T-helper 2 cell treated with Interferon-gamma antibody and Interleukin-4, amounts not matched to agents 5 μg/mL and 100 μg/mL, for 36 hours (primary cell): ENCODE results near the gene RIT2.
"Not testable (repeated sequence)": the region's sequence is repeated elsewhere in the genome, so short reads cannot be mapped to it uniquely, and the experiment has no call there.

Source experiments
- DNase-seq: peaks from one replicate; pipeline ENCODE4 v3.0.0; 2021; ENCODE audit warnings: low spot score
- H3K27ac Mint-ChIP-seq: one replicate; pipeline ENCODE4 v1.8.0; 2021; ENCODE audit warnings: mild to moderate bottlenecking, mixed read lengths
- H3K27me3 Mint-ChIP-seq: one replicate; pipeline ENCODE4 v1.8.0; 2021; ENCODE audit warnings: low read depth, mixed read lengths
- H3K36me3 Mint-ChIP-seq: one replicate; pipeline ENCODE4 v1.8.0; 2021; ENCODE audit warnings: low read depth, mixed read lengths
- H3K4me1 Mint-ChIP-seq: one replicate; pipeline ENCODE4 v1.8.0; 2021; ENCODE audit warnings: low read depth, mixed read lengths
- H3K4me3 Mint-ChIP-seq: one replicate; pipeline ENCODE4 v1.8.0; 2022; ENCODE audit warnings: mild to moderate bottlenecking, moderate library complexity, mixed read lengths
- H3K9me3 Mint-ChIP-seq: one replicate; pipeline ENCODE4 v1.8.0; 2021; ENCODE audit warnings: mixed read lengths

The RIT2 gene

DNA sequence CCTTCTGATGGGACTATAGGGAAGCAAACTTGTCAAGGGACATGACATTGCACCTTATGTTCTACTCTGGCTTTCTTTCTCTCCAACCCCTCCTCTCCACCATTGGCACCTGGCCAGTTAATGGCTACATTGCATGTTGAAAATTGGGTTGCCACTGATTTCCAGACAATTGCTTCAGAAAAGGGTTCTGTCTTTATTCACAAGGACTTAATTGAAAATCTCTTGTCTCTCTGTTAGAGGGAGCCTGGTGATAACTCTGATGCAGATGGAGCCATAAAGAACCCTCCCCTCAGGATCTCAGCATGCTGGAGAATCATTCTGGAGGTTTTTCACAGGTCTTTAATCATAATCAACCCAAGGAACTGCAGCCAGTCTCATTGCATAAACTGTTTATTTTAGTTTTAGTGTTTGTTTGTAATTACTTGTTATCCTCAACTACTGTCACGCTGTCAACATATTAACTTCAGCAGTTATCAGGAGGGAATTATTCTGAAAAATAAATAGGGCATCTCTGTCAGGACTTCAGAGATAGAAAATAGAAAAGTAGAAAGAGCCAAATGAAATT is 316.8 kb downstream of the RIT2 start:
- Mint-ChIP-seq H3K9me3 (peaks cover 10% of the 10 kb centered on the region), H3K27me3 (no peaks in the 10 kb centered on the region), H3K4me3 (no peak overlapping the region), H3K36me3 (no peaks in the 10 kb centered on the region), H3K4me1 (no peaks in the 10 kb centered on the region), H3K27ac (no peak overlapping the region)
- no peak for DNase-seq

DNA sequence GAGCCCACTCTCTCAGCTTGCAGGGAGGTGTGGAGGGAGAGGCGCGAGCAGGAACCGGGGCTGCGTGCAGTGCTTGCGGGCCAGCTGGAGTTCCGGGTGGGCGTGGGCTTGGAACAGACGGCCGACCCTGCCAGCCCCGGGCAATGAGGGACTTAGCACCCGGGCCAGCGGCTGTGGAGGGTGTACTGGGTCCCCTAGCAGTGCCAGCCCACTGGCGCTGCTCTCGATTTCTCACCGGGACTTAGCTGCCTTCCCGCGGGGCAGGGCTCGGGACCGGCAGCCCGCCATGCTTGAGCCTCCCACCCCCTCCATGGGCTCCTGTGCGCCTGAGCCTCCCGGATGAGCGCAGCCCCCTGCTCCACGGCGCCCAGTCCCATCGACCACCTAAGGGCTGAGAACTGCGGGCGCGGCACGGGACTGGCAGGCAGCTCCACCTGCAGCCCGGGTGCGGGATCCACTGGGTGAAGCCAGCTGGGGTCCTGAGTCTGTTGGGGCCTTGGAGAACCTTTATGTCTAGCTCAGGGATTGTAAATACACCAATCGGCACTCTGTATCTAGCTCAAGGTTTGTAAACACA is 320.2 kb downstream of the RIT2 start:
- not testable (repeated sequence) for H3K36me3 Mint-ChIP-seq, H3K4me3 Mint-ChIP-seq, H3K4me1 Mint-ChIP-seq, H3K9me3 Mint-ChIP-seq, H3K27me3 Mint-ChIP-seq, H3K27ac Mint-ChIP-seq, DNase-seq

DNA sequence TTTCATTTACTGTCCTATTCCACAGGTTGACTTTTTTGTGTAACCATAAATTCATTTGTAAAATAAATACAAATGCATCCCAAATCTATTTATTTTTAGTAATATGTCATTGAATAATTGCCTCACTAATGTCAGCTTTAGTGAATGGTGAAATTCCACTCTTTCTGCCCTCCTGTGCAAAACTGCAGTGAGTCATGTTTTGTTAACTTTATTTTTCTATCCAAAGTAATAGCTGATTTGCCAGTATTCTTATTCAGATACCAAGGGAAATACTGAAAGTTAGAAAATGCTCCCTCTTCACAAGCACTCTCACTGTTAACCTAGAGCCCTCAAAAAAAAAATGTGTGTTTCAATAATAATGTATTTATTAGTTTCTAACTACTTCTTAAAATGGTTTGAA is 322.8 kb downstream of the RIT2 start:
- H3K36me3 Mint-ChIP-seq: no peaks in the 10 kb centered on the region
- H3K9me3 Mint-ChIP-seq: peaks cover 16% of the 10 kb centered on the region
- H3K4me3 Mint-ChIP-seq: no peak overlapping the region
- H3K27ac Mint-ChIP-seq: no peak overlapping the region
- H3K27me3 Mint-ChIP-seq: no peaks in the 10 kb centered on the region
- H3K4me1 Mint-ChIP-seq: no peaks in the 10 kb centered on the region
- DNase-seq: no peak

DNA sequence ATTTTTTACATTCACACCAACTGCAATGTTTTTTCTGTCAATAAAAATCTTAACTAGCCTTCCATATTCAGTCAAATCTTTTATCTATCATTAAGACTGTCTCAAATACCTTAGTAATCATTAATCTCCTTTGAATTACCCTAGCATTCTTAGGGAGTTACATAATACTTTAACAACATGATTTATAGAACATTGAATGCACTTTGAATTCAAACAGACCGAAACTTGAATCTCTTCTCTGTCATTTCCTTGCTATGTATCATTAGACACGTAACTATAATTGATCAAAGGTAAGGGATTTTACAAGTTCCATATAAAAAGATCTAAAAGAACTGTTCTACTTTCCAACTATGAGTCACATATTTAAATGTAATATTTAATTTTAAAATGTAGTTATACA is 330.9 kb downstream of the RIT2 start:
- DNase-seq: no peak

DNA sequence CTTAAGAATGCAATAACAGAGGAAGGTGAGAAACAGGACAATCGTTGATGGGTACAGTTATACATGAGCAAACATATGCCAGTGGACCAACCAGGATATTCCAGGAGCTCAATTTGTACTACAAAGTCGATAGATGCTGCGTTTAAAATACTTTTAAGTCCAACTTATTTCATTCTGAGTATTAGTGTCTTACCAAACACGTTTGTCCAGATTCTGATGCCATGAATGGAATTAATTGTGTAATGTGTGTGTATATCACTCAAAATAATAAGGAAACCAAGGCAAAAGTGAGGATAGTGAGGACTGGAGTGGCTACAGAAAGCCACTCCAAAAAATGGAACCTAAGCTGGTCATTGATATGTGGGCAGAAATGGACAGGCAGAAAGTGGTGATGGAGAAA is 332.6 kb downstream of the RIT2 start:
- Mint-ChIP-seq H3K4me1 (no peaks in the 10 kb centered on the region), H3K4me3 (no peak overlapping the region), H3K36me3 (no peaks in the 10 kb centered on the region), H3K9me3 (peaks cover 16% of the 10 kb centered on the region), H3K27me3 (no peaks in the 10 kb centered on the region), H3K27ac (no peak overlapping the region)
- no peak for DNase-seq

More for the DNA sequence above, 330.9 kb downstream of the RIT2 start:
- Mint-ChIP-seq H3K4me3 (no peak overlapping the region), H3K4me1 (no peaks in the 10 kb centered on the region), H3K27ac (no peak overlapping the region), H3K27me3 (no peaks in the 10 kb centered on the region), H3K36me3 (no peaks in the 10 kb centered on the region), H3K9me3 (peaks cover 16% of the 10 kb centered on the region)

DNA sequence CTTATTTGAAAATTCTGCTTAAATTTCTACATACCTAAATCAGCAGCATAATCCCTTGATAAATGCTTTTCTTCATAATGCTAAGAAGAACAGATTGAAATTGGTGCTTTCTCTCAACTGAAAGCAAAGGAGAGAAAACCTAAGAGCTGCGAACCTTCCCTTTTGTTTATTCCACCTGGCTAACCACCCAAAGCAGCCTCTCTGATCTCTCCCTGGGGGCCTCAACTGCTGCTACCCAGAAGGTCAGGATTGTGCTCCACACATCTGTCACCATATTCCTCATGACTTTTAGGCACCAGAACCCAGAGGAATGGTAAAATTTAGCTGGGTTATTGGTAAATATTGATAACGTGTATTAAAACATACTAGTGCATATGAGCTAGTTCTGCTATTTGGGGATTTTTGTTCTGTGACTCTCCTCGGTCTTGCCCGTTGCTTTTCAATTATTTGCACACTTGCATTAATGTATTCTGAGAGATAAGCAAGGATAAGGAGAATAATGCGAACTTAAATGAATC is 334.1 kb downstream of the RIT2 start:
- H3K9me3 Mint-ChIP-seq: peaks cover 20% of the 10 kb centered on the region
- H3K4me1 Mint-ChIP-seq: no peaks in the 10 kb centered on the region
- no peak overlapping the region for H3K4me3 Mint-ChIP-seq
- H3K27ac Mint-ChIP-seq: no peak overlapping the region
- no peaks in the 10 kb centered on the region for H3K36me3 Mint-ChIP-seq
- no peak for DNase-seq
- no peaks in the 10 kb centered on the region for H3K27me3 Mint-ChIP-seq

DNA sequence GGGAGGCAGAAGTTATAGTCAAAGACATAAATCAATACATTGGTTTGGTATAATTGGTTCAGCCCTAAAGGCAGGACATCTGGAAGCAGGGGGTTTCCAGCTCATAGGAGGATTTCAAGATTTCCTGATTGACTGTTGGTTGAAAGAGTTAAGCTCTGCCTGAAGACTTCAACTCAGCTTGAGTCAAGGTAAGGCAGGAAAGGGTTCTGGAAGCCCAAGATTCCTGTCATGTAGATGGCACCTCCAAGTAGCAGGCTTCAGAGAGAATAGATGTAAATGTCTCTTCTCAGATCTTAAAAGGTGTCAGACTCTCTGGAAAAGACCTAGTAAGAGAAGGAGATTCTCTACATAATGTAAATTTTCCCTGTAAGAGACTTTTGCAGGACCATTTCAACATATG is 335.3 kb downstream of the RIT2 start:
- Mint-ChIP-seq H3K27me3 (no peaks in the 10 kb centered on the region), H3K36me3 (no peaks in the 10 kb centered on the region), H3K27ac (no peak overlapping the region), H3K4me3 (no peak overlapping the region), H3K4me1 (no peaks in the 10 kb centered on the region), H3K9me3 (peaks cover 21% of the 10 kb centered on the region)
- no peak for DNase-seq

DNA sequence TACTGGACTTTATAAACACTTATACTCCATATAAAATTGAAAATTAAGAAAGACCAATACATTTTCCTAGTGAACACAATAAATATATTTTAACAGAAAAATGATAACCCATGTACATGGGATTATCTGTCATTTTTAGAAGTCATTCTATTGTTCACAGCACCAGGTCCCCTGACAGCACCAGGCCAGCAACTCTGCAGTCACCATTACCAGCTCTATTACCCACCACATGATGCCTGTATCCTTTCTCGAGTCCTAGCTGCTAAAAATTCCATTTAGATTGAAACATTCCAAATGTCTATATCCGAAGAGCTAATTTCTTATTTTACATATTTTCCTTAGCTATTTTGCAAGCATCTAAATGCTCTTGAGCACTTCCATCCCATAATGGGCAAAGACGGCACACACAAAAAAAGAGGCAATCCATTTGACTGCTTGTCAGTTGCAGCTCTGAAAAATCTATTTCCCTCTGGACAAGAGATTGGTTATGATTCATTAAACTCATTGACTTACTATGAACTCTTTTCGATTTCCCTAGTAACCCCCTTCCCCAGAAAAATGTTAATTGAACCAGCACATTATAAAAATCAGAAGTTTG is 336.9 kb downstream of the RIT2 start:
- Mint-ChIP-seq H3K9me3 (peaks cover 21% of the 10 kb centered on the region), H3K36me3 (no peaks in the 10 kb centered on the region), H3K4me3 (no peak overlapping the region), H3K27ac (no peak overlapping the region), H3K4me1 (no peaks in the 10 kb centered on the region), H3K27me3 (no peaks in the 10 kb centered on the region)
- no peak for DNase-seq

DNA sequence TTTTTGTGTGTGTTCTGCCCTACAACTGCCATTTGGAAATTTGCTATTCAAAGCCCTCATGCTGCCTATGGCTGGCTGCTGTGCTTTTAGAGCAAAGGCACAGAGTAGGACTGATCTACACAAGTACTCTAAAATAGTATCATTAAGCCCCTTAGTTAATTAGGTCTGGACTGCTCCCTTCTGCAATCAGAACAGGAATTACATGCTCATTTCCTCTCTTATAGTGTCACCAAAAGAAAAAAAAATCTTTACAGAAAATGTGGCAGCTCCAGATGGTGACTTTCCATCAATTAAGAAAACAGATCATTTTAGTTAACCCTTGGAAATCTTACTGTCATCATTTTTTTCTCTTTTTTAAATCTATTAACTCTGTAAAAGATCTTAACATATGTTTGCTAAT is 337.5 kb downstream of the RIT2 start:
- Mint-ChIP-seq H3K9me3 (peaks cover 20% of the 10 kb centered on the region), H3K27me3 (no peaks in the 10 kb centered on the region)

DNA sequence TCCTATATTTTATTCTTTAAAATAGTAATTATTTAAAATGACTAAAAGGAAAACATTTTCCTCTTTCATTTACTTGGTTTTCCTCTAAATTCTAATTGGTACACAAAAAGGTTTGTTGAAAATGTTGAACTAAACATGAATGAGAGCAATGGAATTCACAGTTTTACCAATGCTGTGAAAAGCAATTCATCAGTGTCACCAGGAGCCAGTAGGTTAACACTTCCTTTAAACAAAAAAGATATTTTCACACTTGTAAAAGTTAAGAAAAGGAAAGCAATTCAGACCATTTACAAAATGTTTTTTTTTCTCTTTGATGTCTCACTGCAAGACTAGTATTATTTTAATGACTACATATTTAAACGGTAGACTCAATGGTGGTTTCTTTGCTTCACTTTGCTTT is 341.6 kb downstream of the RIT2 start:
- Mint-ChIP-seq H3K27me3 (no peaks in the 10 kb centered on the region), H3K4me1 (no peaks in the 10 kb centered on the region), H3K36me3 (no peaks in the 10 kb centered on the region), H3K4me3 (no peak overlapping the region), H3K27ac (no peak overlapping the region), H3K9me3 (peaks cover 20% of the 10 kb centered on the region)
- no peak for DNase-seq

More for the DNA sequence above, 337.5 kb downstream of the RIT2 start:
- no peak for DNase-seq
- H3K36me3 Mint-ChIP-seq: no peaks in the 10 kb centered on the region
- no peak overlapping the region for H3K27ac Mint-ChIP-seq
- no peaks in the 10 kb centered on the region for H3K4me1 Mint-ChIP-seq
- no peak overlapping the region for H3K4me3 Mint-ChIP-seq

DNA sequence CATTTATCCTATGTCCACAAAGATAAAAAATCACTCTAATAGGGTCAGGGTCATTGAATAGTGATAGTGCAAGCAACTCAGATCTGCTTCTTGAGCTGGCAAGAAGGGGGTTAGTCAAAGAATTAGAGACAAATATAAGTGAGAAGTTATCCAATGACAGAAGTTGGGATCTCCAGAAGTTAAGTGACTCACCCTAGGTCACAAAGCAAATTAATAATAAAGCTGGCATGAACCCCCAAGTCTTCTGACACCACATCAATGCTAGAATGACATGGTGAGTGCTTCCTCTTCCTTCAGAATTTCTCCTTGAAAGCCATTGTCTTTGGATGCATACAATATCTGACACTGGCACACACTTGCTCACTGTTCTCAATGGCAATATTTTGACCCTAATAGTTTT is 343.5 kb downstream of the RIT2 start:
- H3K4me3 Mint-ChIP-seq: no peak overlapping the region
- H3K36me3 Mint-ChIP-seq: no peaks in the 10 kb centered on the region
- H3K4me1 Mint-ChIP-seq: no peaks in the 10 kb centered on the region
- no peak for DNase-seq
- no peaks in the 10 kb centered on the region for H3K27me3 Mint-ChIP-seq
- H3K9me3 Mint-ChIP-seq: peaks cover 13% of the 10 kb centered on the region
- no peak overlapping the region for H3K27ac Mint-ChIP-seq

DNA sequence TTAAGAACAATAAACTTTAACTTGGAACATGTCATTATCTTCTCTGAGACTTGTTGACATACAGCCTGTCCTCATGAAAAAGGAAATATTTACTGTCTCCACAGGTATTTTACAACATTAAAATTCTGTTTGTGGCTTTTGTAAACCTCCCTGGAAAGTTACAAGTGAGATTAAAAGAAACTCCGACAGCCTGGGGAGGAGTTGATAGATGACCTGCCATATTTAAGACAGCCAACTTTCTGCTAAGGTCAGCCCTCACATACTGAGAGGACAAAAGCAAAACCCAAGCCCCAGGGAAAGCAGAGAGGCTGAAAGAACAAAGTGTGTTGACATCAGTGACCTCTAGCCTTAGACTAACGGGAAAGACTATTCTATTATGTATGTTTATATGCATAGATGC is 350.2 kb downstream of the RIT2 start:
- Mint-ChIP-seq H3K4me3 (no peak overlapping the region), H3K4me1 (no peaks in the 10 kb centered on the region), H3K9me3 (peaks cover 27% of the 10 kb centered on the region), H3K27ac (no peak overlapping the region), H3K36me3 (no peaks in the 10 kb centered on the region), H3K27me3 (no peaks in the 10 kb centered on the region)
- no peak for DNase-seq

DNA sequence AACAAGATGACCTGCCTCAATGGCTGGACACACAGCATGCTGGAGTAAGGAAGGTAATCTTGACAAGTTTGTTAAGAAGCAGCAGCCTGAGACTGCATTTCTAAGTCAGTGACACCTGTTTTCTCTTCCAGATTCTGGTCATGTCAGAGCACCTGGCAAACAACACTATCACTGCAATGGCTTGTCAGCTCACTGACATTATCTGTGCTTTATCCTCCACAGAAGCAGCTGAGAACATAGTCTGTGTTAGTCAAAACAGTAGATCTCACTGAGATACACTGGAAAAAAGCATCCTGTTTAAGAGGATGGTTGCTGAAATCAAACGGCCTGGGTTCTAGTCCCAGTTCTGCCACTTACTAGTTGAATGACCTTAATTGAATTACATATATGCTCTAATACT is 355.2 kb downstream of the RIT2 start:
- Mint-ChIP-seq H3K27ac (no peak overlapping the region), H3K4me1 (no peaks in the 10 kb centered on the region), H3K4me3 (no peak overlapping the region), H3K36me3 (no peaks in the 10 kb centered on the region), H3K27me3 (no peaks in the 10 kb centered on the region), H3K9me3 (peaks cover 27% of the 10 kb centered on the region)
- DNase-seq: no peak

DNA sequence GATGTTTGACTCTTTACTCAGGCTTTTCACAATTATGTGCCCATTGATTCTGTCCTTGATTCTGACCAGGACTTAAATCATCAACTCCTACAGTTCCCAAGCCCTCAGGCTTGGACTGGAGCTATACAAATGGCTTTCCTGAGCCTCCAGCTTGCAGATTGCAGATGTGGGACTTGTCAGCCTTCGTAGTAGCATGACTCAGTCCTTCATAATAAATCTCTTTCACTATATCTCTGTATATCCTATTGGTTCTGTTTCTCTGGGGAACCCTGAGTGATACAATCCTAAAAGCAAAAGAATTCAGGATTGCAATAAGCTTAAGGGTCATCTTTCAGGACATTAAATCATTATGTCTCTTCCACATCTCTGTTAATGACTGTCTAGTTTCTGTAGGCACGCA is 356.6 kb downstream of the RIT2 start:
- no peak overlapping the region for H3K4me3 Mint-ChIP-seq
- peaks cover 25% of the 10 kb centered on the region for H3K9me3 Mint-ChIP-seq
- no peaks in the 10 kb centered on the region for H3K4me1 Mint-ChIP-seq
- H3K27me3 Mint-ChIP-seq: no peaks in the 10 kb centered on the region
- H3K27ac Mint-ChIP-seq: no peak overlapping the region
- H3K36me3 Mint-ChIP-seq: no peaks in the 10 kb centered on the region
- no peak for DNase-seq

DNA sequence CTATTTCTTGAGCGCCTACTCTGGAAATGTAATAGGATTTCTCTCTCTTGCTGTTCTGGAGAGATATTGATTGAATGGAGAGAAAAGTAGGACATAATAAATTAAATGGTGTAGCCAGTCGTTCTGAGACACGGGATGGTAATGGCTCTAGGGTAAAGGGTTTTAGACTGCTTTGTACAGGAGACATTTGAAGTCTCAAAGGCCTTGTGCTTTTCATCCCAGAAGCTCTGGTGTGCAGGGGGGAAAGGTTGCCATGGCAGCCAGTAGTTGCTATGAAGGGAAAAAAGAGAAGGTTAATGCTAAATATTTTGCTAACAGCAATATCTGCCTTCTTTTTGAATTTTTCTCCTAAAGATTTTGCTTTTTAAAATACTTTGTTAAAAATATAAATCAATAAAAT is 359.3 kb downstream of the RIT2 start:
- H3K9me3 Mint-ChIP-seq: peaks cover 21% of the 10 kb centered on the region
- H3K4me3 Mint-ChIP-seq: no peak overlapping the region
- no peaks in the 10 kb centered on the region for H3K4me1 Mint-ChIP-seq
- no peak overlapping the region for H3K27ac Mint-ChIP-seq
- H3K27me3 Mint-ChIP-seq: no peaks in the 10 kb centered on the region
- H3K36me3 Mint-ChIP-seq: no peaks in the 10 kb centered on the region
- no peak for DNase-seq
